SH-SY5Y (cell line): ENCODE results near the gene NLRC3.

Experiments used
- GATA2 ChIP-seq: IDR thresholded peaks from 2 replicates; pipeline ENCODE4 v1.6.1; 2011; ENCODE audit warnings: mild to moderate bottlenecking, low read depth, low read length
- GATA3 ChIP-seq: IDR thresholded peaks from 2 replicates; pipeline ENCODE4 v1.6.1; 2011; ENCODE audit warnings: low read depth, mild to moderate bottlenecking, low read length, moderate library complexity

DNA sequence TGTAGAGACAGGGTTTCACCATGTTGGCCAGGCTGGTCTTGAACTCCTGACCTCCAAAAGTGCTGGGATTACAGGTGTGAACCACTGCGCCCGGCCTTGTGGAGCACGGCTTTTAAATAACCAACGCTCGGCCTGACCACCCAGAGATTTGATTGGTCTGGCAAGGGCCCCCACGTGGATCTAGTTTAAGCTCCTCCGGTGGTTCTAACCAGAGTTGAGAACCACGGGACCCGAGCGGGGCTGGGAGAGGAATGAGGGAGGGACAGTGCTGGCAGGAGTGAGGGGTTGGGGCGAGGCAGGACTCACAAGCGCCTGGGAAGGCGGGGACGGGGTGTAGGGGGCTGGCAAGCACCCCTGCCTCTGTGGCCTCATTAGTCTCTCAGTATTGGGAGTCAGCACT, 3.0 kb downstream of the NLRC3 start:
- TF ChIP-seq GATA2 (no peak), GATA3 (no peak)
